ENCODE measurements around the gene FAM162A.

The FAM162A gene

GRCh38 chr3:122456074-122456473 lies 72.1 kb downstream of the FAM162A start:
- POLR2A ChIA-PET: no interaction called here
- Histone ChIP-seq H3K4me1 (ENCODE audit: control insufficient read depth, insufficient read depth, low read length) (no peaks in the 10 kb centered on the region), H3K27ac (ENCODE audit: extremely low read depth, low read depth, low read length) (no peak overlapping the region), H3K9me3 (ENCODE audit: control insufficient read depth, insufficient read depth, low read depth, low read length) (no peaks in the 10 kb centered on the region), H3K4me3 (ENCODE audit: low read depth, low read length) (no peak overlapping the region), H3K36me3 (ENCODE audit: control insufficient read depth in 2 of 2, insufficient read depth in 1 of 2, low read length in 2 of 2) (peaks cover 21 to 88% of the 10 kb centered on the region in 2 experiments)
- CTCF ChIA-PET: no interaction called here
- TF ChIP-seq ZNF433 (tag by site-specific recombination; IDR thresholded peaks at IDR 0.05; ENCODE audit: low read depth): no peak
- no peak for TF ChIP-seq ZNF223 (tag by site-specific recombination; IDR thresholded peaks at IDR 0.05)
- no peak for TF ChIP-seq ZNF571 (tag by site-specific recombination; IDR thresholded peaks at IDR 0.05)
- TF ChIP-seq ZNF148 (tag by site-specific recombination; IDR thresholded peaks at IDR 0.05; ENCODE audit: borderline replicate concordance): no peak
- no peak for TF ChIP-seq GLI2 (tag by site-specific recombination; IDR thresholded peaks at IDR 0.05; ENCODE audit: borderline replicate concordance, low read depth)
- TF ChIP-seq ZBTB21 (tag by site-specific recombination; IDR thresholded peaks at IDR 0.05): no peak
- TF ChIP-seq ZIC2 (tag by site-specific recombination; IDR thresholded peaks at IDR 0.05): no peak
- no peak for TF ChIP-seq OSR2 (tag by site-specific recombination; IDR thresholded peaks at IDR 0.05)
- TF ChIP-seq CTCF (tag by site-specific recombination; IDR thresholded peaks at IDR 0.05): no peak
- TF ChIP-seq ZNF645 (tag by site-specific recombination; IDR thresholded peaks at IDR 0.05): no peak
- TF ChIP-seq ZBTB8A (tag by site-specific recombination; IDR thresholded peaks at IDR 0.05): no peak
- TF ChIP-seq ZNF621 (tag by site-specific recombination; IDR thresholded peaks at IDR 0.05): no peak
- no peak for TF ChIP-seq ZNF501 (tag by site-specific recombination; IDR thresholded peaks at IDR 0.05)

GRCh38 chr3:122457706-122458105 lies 73.7 kb downstream of the FAM162A start:
- H3K27ac ChIP-seq (ENCODE audit: extremely low read depth, low read depth, low read length): no peak overlapping the region
- no peak overlapping the region for H3K4me3 ChIP-seq (ENCODE audit: low read depth, low read length)
- no peaks in the 10 kb centered on the region for H3K4me1 ChIP-seq (ENCODE audit: control insufficient read depth, insufficient read depth, low read length)
- peaks cover 13 to 90% of the 10 kb centered on the region in 2 experiments for H3K36me3 ChIP-seq (ENCODE audit: control insufficient read depth in 2 of 2, insufficient read depth in 1 of 2, low read length in 2 of 2)
- no peaks in the 10 kb centered on the region for H3K9me3 ChIP-seq (ENCODE audit: control insufficient read depth, insufficient read depth, low read depth, low read length)
- TF ChIP-seq SCRT1 (tag by site-specific recombination; IDR thresholded peaks at IDR 0.05; ENCODE audit: borderline replicate concordance): no peak
- TF ChIP-seq ZBTB48 (tag by site-specific recombination; IDR thresholded peaks at IDR 0.05): no peak
- no peak for TF ChIP-seq SP3 (tag by site-specific recombination; IDR thresholded peaks at IDR 0.05)
- no peak for TF ChIP-seq ZSCAN18 (tag by site-specific recombination; IDR thresholded peaks at IDR 0.05)
- no peak for TF ChIP-seq ZNF664 (tag by site-specific recombination; IDR thresholded peaks at IDR 0.05)
- no peak for TF ChIP-seq ZNF10 (tag by site-specific recombination; IDR thresholded peaks at IDR 0.05)
- TF ChIP-seq ZNF514 (tag by site-specific recombination; IDR thresholded peaks at IDR 0.05): no peak
- no peak for TF ChIP-seq ZNF146 (tag by site-specific recombination; IDR thresholded peaks at IDR 0.05)
- no peak for TF ChIP-seq MEIS1 (CRISPR knock-in tag; IDR thresholded peaks at IDR 0.05; ENCODE audit: borderline replicate concordance)
- no peak for TF ChIP-seq ZNF324 (tag by site-specific recombination; IDR thresholded peaks at IDR 0.05)
- TF ChIP-seq REPIN1 (tag by site-specific recombination; IDR thresholded peaks at IDR 0.05; ENCODE audit: low read depth): no peak
- no peak for TF ChIP-seq ZNF341 (tag by site-specific recombination; IDR thresholded peaks at IDR 0.05; ENCODE audit: low read depth)
- CTCF ChIA-PET: interaction anchor here (0.6 to 3.9 kb wide), 5 partner anchors 67 to 827 kb away, joined by 3 to 28 read pairs (median 4); partner anchors contain the start of gene PARP14
- POLR2A ChIA-PET: interaction anchor here (0.6 kb wide), 1 partner anchor 929 kb away, joined by 3 read pairs; no protein-coding TSS in a partner anchor
